ENCODE data around the gene CLECL1. TPM values are rescaled to one million over a fixed set of nuclear protein-coding genes. Genes with fewer than 3 reads are reported as not detected.

CLECL1 gene
- total RNA-seq, 1 donor from 2014 or later: not detected

- no peaks in the 10 kb centered on the region for H3K4me1 ChIP-seq (ENCODE audit: insufficient read depth, low read length)
- FAIRE-seq (no peak), DNase-seq (ENCODE audit: low read depth) (no peak)
- no peaks in the 10 kb centered on the region for H3K27me3 ChIP-seq (ENCODE audit: insufficient read depth, low read length)
- no peak overlapping the region for H2AFZ ChIP-seq (ENCODE audit: low read depth, low read length)
- no peaks in the 10 kb centered on the region for H3K36me3 Mint-ChIP-seq (ENCODE audit: low read depth, unreplicated experiment)
- H3K4me3 ChIP-seq (ENCODE audit: insufficient read depth, low read depth, low read length): no peak overlapping the region
- no peaks in the 10 kb centered on the region for H3K9me3 Mint-ChIP-seq (ENCODE audit: unreplicated experiment)
- no peaks in the 10 kb centered on the region for H4K20me1 ChIP-seq (ENCODE audit: insufficient read depth, low read length)
- H3K36me3 ChIP-seq (ENCODE audit: insufficient read depth, low read length): no peaks in the 10 kb centered on the region
- H3K9me3 ChIP-seq (ENCODE audit: insufficient read depth, low read depth, low read length): no peaks in the 10 kb centered on the region
- no peak overlapping the region for H3K4me3 Mint-ChIP-seq (ENCODE audit: unreplicated experiment)
- peaks cover 3% of the 10 kb centered on the region for H3K4me1 Mint-ChIP-seq (ENCODE audit: low read depth, unreplicated experiment)
- no peak overlapping the region for H3K4me2 ChIP-seq (ENCODE audit: low read length)
- no peak overlapping the region for H3K27ac Mint-ChIP-seq (ENCODE audit: unreplicated experiment)
- no peak overlapping the region for H3K9ac ChIP-seq (ENCODE audit: low read length)
- no peaks in the 10 kb centered on the region for H3K27me3 Mint-ChIP-seq (ENCODE audit: low read depth, unreplicated experiment)
- no peak overlapping the region for H3K27ac ChIP-seq (ENCODE audit: low read depth, low read length)
- no peaks in the 10 kb centered on the region for H3K79me2 ChIP-seq (ENCODE audit: insufficient read depth, low read length)
- TF ChIP-seq EZH2 (IDR thresholded peaks at IDR 0.05; ENCODE audit: insufficient read depth, low read length): no peak
- TF ChIP-seq, protein P1, sequence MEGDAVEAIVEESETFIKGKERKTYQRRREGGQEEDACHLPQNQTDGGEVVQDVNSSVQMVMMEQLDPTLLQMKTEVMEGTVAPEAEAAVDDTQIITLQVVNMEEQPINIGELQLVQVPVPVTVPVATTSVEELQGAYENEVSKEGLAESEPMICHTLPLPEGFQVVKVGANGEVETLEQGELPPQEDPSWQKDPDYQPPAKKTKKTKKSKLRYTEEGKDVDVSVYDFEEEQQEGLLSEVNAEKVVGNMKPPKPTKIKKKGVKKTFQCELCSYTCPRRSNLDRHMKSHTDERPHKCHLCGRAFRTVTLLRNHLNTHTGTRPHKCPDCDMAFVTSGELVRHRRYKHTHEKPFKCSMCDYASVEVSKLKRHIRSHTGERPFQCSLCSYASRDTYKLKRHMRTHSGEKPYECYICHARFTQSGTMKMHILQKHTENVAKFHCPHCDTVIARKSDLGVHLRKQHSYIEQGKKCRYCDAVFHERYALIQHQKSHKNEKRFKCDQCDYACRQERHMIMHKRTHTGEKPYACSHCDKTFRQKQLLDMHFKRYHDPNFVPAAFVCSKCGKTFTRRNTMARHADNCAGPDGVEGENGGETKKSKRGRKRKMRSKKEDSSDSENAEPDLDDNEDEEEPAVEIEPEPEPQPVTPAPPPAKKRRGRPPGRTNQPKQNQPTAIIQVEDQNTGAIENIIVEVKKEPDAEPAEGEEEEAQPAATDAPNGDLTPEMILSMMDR (IDR thresholded peaks at IDR 0.05; ENCODE audit: insufficient read depth, low read depth, low read length): no peak
Observed at GRCh38 chr12:9776781-9777180, 43.9 kb upstream of the CLECL1 start.

DNA sequence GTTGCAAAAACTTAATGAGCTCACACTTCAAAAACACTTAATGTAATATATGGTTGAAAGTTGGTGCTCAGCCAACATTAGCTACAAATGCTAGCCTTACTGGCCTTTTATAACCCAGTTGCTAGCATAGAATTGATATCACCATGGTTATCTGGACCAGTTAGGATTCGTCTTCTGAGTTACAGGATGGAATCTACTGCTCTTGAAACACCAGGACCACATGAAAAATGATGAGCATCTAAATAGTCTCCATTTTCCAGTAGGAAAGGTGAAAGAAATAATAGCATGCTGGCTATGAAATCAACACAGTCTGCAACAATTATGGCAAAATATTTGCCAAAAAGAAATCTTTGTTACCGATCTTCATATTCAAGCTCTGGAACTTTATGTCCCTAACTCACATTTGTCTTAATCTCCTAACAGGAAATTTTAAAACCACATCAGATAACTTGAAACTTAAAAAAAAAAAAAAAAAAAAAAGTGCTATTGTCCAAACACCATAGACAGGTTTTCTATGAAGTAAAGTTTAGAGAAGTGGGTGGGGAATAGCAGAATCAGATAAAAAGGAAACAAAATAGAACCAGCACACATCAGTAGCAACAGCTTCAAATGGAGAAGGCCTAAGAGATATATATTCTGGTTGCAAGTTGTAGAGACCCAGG lies 40.5 kb upstream of the CLECL1 start:
- Histone ChIP-seq H3K4me3 (ENCODE audit: insufficient read depth, low read depth, low read length) (no peak overlapping the region), H3K79me2 (ENCODE audit: insufficient read depth, low read length) (no peaks in the 10 kb centered on the region), H3K4me1 (ENCODE audit: insufficient read depth, low read length) (no peaks in the 10 kb centered on the region), H2AFZ (ENCODE audit: low read depth, low read length) (no peak overlapping the region), H3K9ac (ENCODE audit: low read length) (no peak overlapping the region), H4K20me1 (ENCODE audit: insufficient read depth, low read length) (no peaks in the 10 kb centered on the region), H3K9me3 (ENCODE audit: insufficient read depth, low read depth, low read length) (no peaks in the 10 kb centered on the region), H3K4me2 (ENCODE audit: low read length) (no peak overlapping the region), H3K27ac (ENCODE audit: low read depth, low read length) (no peak overlapping the region), H3K36me3 (ENCODE audit: insufficient read depth, low read length) (no peaks in the 10 kb centered on the region), H3K27me3 (ENCODE audit: insufficient read depth, low read length) (no peaks in the 10 kb centered on the region)
- Mint-ChIP-seq H3K27me3 (ENCODE audit: low read depth, unreplicated experiment) (no peaks in the 10 kb centered on the region), H3K4me3 (ENCODE audit: unreplicated experiment) (no peak overlapping the region), H3K27ac (ENCODE audit: unreplicated experiment) (no peak overlapping the region), H3K4me1 (ENCODE audit: low read depth, unreplicated experiment) (peaks cover 3% of the 10 kb centered on the region), H3K36me3 (ENCODE audit: low read depth, unreplicated experiment) (no peaks in the 10 kb centered on the region), H3K9me3 (ENCODE audit: unreplicated experiment) (no peaks in the 10 kb centered on the region)
- FAIRE-seq (no peak), DNase-seq (ENCODE audit: low read depth) (no peak)
- no peak for TF ChIP-seq EZH2 (IDR thresholded peaks at IDR 0.05; ENCODE audit: insufficient read depth, low read length)
- TF ChIP-seq, protein P1 (IDR thresholded peaks at IDR 0.05; ENCODE audit: insufficient read depth, low read depth, low read length): no peak

GRCh38 chr12:9763025-9763424 lies 30.1 kb upstream of the CLECL1 start:
- Histone ChIP-seq H3K9ac (ENCODE audit: low read length) (no peak overlapping the region), H3K27me3 (ENCODE audit: insufficient read depth, low read length) (no peaks in the 10 kb centered on the region), H3K79me2 (ENCODE audit: insufficient read depth, low read length) (no peaks in the 10 kb centered on the region), H3K4me2 (ENCODE audit: low read length) (no peak overlapping the region), H3K27ac (ENCODE audit: low read depth, low read length) (no peak overlapping the region), H3K4me1 (ENCODE audit: insufficient read depth, low read length) (no peaks in the 10 kb centered on the region), H3K36me3 (ENCODE audit: insufficient read depth, low read length) (no peaks in the 10 kb centered on the region), H2AFZ (ENCODE audit: low read depth, low read length) (no peak overlapping the region), H3K9me3 (ENCODE audit: insufficient read depth, low read depth, low read length) (no peaks in the 10 kb centered on the region), H3K4me3 (ENCODE audit: insufficient read depth, low read depth, low read length) (no peak overlapping the region), H4K20me1 (ENCODE audit: insufficient read depth, low read length) (no peaks in the 10 kb centered on the region)
- no peak for DNase-seq (ENCODE audit: low read depth)
- Mint-ChIP-seq H3K9me3 (ENCODE audit: unreplicated experiment) (no peaks in the 10 kb centered on the region), H3K36me3 (ENCODE audit: low read depth, unreplicated experiment) (no peaks in the 10 kb centered on the region), H3K27ac (ENCODE audit: unreplicated experiment) (no peak overlapping the region), H3K4me3 (ENCODE audit: unreplicated experiment) (no peak overlapping the region), H3K27me3 (ENCODE audit: low read depth, unreplicated experiment) (no peaks in the 10 kb centered on the region), H3K4me1 (ENCODE audit: low read depth, unreplicated experiment) (peaks cover 7% of the 10 kb centered on the region)
- FAIRE-seq: no peak
- TF ChIP-seq EZH2 (IDR thresholded peaks at IDR 0.05; ENCODE audit: insufficient read depth, low read length): no peak
- TF ChIP-seq, protein P1 (IDR thresholded peaks at IDR 0.05; ENCODE audit: insufficient read depth, low read depth, low read length): no peak

Data from astrocyte (in vitro differentiated cells and primary cell).